HepG2 (cell line): ENCODE data around the gene SREBF1. TPM values are rescaled to one million over a fixed set of nuclear protein-coding genes. Genes with fewer than 3 reads are reported as not detected.

Experiments used
- ARID4A ChIP-seq: sonication (generic); formaldehyde crosslinking; IDR thresholded peaks from 2 replicates; pipeline ENCODE4 v1.5.0; 2020; ENCODE audit warnings: mild to moderate bottlenecking, missing genetic modification reagents, borderline replicate concordance
- BCL6 ChIP-seq: IDR thresholded peaks from 2 replicates; pipeline ENCODE4 v1.6.1; 2016; ENCODE audit warnings: missing genetic modification reagents, missing compliant biosample characterization
- BRD4 ChIP-seq: sonication (generic); formaldehyde crosslinking; IDR thresholded peaks from 2 replicates; pipeline ENCODE4 v1.4.0; 2020; ENCODE audit warnings: missing genetic modification reagents
- DZIP1 ChIP-seq: sonication (generic); formaldehyde crosslinking; IDR thresholded peaks from 2 replicates; pipeline ENCODE4 v1.5.0; 2020; ENCODE audit warnings: mild to moderate bottlenecking, missing genetic modification reagents
- FOXP1 ChIP-seq, 2 experiments: fragments of 450-650 bp in 1 of 2; IDR thresholded peaks; 2 replicates each; pipeline ENCODE4 v1.6.1; 2017 to 2018; ENCODE audit warnings: antibody characterized with exemption in 1 of 2
- HDAC2 ChIP-seq: sonication (generic); formaldehyde crosslinking; IDR thresholded peaks from 2 replicates; pipeline ENCODE4 v1.4.0; 2020; ENCODE audit warnings: missing genetic modification reagents
- KDM5B ChIP-seq: sonication (generic); formaldehyde crosslinking; IDR thresholded peaks from 2 replicates; pipeline ENCODE4 v1.4.0; 2020; ENCODE audit warnings: missing genetic modification reagents, mild to moderate bottlenecking, borderline replicate concordance
- MAX ChIP-seq: IDR thresholded peaks from 2 replicates; pipeline ENCODE4 v1.6.1; 2012; ENCODE audit warnings: inconsistent platforms
- MTF2 ChIP-seq: sonication (generic); formaldehyde crosslinking; IDR thresholded peaks from 2 replicates; pipeline ENCODE4 v1.5.0; 2020; ENCODE audit warnings: missing genetic modification reagents, borderline replicate concordance
- PHF20 ChIP-seq: sonication (generic); formaldehyde crosslinking; IDR thresholded peaks from 2 replicates; pipeline ENCODE4 v1.5.0; 2020; ENCODE audit warnings: mild to moderate bottlenecking, missing genetic modification reagents
- PITX1 ChIP-seq: sonication (generic); formaldehyde crosslinking; IDR thresholded peaks from 2 replicates; pipeline ENCODE4 v1.5.1; 2020; ENCODE audit warnings: mild to moderate bottlenecking, missing genetic modification reagents
- POGK ChIP-seq: sonication (generic); formaldehyde crosslinking; conservative IDR thresholded peaks from 2 replicates; pipeline ENCODE4 v1.8.0; 2022; ENCODE audit warnings: mild to moderate bottlenecking, moderate library complexity, missing genetic modification reagents
- RBFOX2 ChIP-seq: fragments of 200-400 bp; formaldehyde crosslinking; IDR thresholded peaks from 2 replicates; pipeline ENCODE4 v1.6.1; 2017; ENCODE audit warnings: low read depth, mild to moderate bottlenecking, low read length
- SP5 ChIP-seq: IDR thresholded peaks from 2 replicates; pipeline ENCODE4 v1.6.1; 2016; ENCODE audit warnings: low read depth, borderline replicate concordance
- ZFX ChIP-seq: sonication (generic); formaldehyde crosslinking; IDR thresholded peaks from 2 replicates; pipeline ENCODE4 v1.4.0; 2020; ENCODE audit warnings: mild to moderate bottlenecking, low read depth, missing genetic modification reagents, moderate library complexity
- ZKSCAN5 ChIP-seq: sonication (generic); formaldehyde crosslinking; IDR thresholded peaks from 2 replicates; pipeline ENCODE4 v1.5.1; 2020; ENCODE audit warnings: mild to moderate bottlenecking, missing genetic modification reagents
- ZNF263 ChIP-seq: sonication (generic); formaldehyde crosslinking; IDR thresholded peaks from 2 replicates; pipeline ENCODE4 v1.4.0; 2020; ENCODE audit warnings: missing genetic modification reagents
- ZNF331 ChIP-seq: sonication (generic); formaldehyde crosslinking; IDR thresholded peaks from 2 replicates; pipeline ENCODE4 v1.4.0; 2020; ENCODE audit warnings: missing genetic modification reagents
- ZNF333 ChIP-seq: sonication (generic); formaldehyde crosslinking; IDR thresholded peaks from 2 replicates; pipeline ENCODE4 v1.4.0; 2020; ENCODE audit warnings: mild to moderate bottlenecking, missing genetic modification reagents, borderline replicate concordance
- ZNF441 ChIP-seq: sonication (generic); formaldehyde crosslinking; IDR thresholded peaks from 2 replicates; pipeline ENCODE4 v1.7.0; 2021; ENCODE audit warnings: missing genetic modification reagents, borderline replicate concordance
- ZNF460 ChIP-seq: sonication (generic); formaldehyde crosslinking; IDR thresholded peaks from 2 replicates; pipeline ENCODE4 v1.5.1; 2020; ENCODE audit warnings: missing genetic modification reagents, mild to moderate bottlenecking, borderline replicate concordance
- polyA plus RNA-seq, 8 experiments: library from polyadenylated mRNA; depleted of rRNA in 3 of 8; stranded (reverse) in 7 of 8; unstranded in 1 of 8; fragments of >200 nt; fragmentation: Illumina TruSeq in 4 of 8; extraction: Trizol in 4 of 8; gene quantifications; 2 replicates each; pipeline versions ENCODE4 v1.2.1 to v1.2.3, GENCODE V29; 2011 to 2016; ENCODE audit warnings: low read depth in 4 of 8, missing spikeins in 1 of 8, mixed read lengths in 1 of 8; ENCODE audit not compliant: insufficient read depth in 1 of 8
- total RNA-seq, 5 experiments: library from RNA; depleted of rRNA; stranded (reverse); fragments of >200 nt; fragmentation: Illumina TruSeq; extraction: Trizol; gene quantifications; 2 replicates each; pipeline ENCODE4 v1.2.3, GENCODE V29; 2016; ENCODE audit warnings: low read depth in 1 of 5

SREBF1 gene
- total and polyA plus RNA-seq, 2 of the 13 experiments (the other 11 are each of a cell fraction or from before 2014, with no cell fraction given), result 34.3 to 38.0 TPM

GRCh38 chr17:17811381-17812210 is 25.2 kb downstream of the SREBF1 start (continued):
- TF ChIP-seq MAX (peak; percentile 90), DZIP1 (CRISPR knock-in tag) (no peak), PITX1 (no peak), ZNF331 (CRISPR knock-in tag) (peak; percentile 53; the same call in 1 of the 2 replicates), SP5 (CRISPR knock-in tag) (peak; percentile 88), ZKSCAN5 (CRISPR knock-in tag) (no peak), KDM5B (CRISPR knock-in tag) (0 out of 2 replicates have a peak, but pooled peaks have one; percentile 2), BRD4 (no peak), ZFX (CRISPR knock-in tag) (0 out of 2 replicates have a peak, but pooled peaks have one; percentile 6), ARID4A (peak; percentile 42; the same call in 1 of the 2 replicates), ZNF460 (CRISPR knock-in tag) (no peak), ZNF263 (CRISPR knock-in tag) (peak; percentile 74; the same call in 1 of the 2 replicates), RBFOX2 (no peak), MTF2 (CRISPR knock-in tag) (no peak), ZNF441 (CRISPR knock-in tag) (peak; percentile 64; the same call in 1 of the 2 replicates), HDAC2 (peak; percentile 33; the same call in 1 of the 2 replicates), POGK (CRISPR knock-in tag) (no peak), BCL6 (no peak), FOXP1 (IDR thresholded peaks at IDR 0.05) (no peak), FOXP1 (CRISPR knock-in tag; IDR thresholded peaks at IDR 0.05) (peak; percentile 88), PHF20 (CRISPR knock-in tag) (no peak), ZNF333 (no peak)
